ENCODE data around the gene FAM114A1.

- TF ChIP-seq KLF9 (tag by site-specific recombination; IDR thresholded peaks at IDR 0.05; ENCODE audit: low read depth), result no peak
- TF ChIP-seq PRDM6 (tag by site-specific recombination; IDR thresholded peaks at IDR 0.05), result no peak
- no peak for TF ChIP-seq ZNF274 (IDR thresholded peaks at IDR 0.05; ENCODE audit: low read length)
- no peak for TF ChIP-seq ZNF274 (tag by site-specific recombination; IDR thresholded peaks at IDR 0.05; ENCODE audit: borderline replicate concordance)
- no peak for TF ChIP-seq SP2 (tag by site-specific recombination; IDR thresholded peaks at IDR 0.05)
- TF ChIP-seq ZNF596 (tag by site-specific recombination; IDR thresholded peaks at IDR 0.05), result no peak
- TF ChIP-seq ZNF138 (tag by site-specific recombination; IDR thresholded peaks at IDR 0.05; ENCODE audit: borderline replicate concordance), result no peak
- TF ChIP-seq, protein P1, sequence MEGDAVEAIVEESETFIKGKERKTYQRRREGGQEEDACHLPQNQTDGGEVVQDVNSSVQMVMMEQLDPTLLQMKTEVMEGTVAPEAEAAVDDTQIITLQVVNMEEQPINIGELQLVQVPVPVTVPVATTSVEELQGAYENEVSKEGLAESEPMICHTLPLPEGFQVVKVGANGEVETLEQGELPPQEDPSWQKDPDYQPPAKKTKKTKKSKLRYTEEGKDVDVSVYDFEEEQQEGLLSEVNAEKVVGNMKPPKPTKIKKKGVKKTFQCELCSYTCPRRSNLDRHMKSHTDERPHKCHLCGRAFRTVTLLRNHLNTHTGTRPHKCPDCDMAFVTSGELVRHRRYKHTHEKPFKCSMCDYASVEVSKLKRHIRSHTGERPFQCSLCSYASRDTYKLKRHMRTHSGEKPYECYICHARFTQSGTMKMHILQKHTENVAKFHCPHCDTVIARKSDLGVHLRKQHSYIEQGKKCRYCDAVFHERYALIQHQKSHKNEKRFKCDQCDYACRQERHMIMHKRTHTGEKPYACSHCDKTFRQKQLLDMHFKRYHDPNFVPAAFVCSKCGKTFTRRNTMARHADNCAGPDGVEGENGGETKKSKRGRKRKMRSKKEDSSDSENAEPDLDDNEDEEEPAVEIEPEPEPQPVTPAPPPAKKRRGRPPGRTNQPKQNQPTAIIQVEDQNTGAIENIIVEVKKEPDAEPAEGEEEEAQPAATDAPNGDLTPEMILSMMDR (tag by site-specific recombination; IDR thresholded peaks at IDR 0.05), result no peak
- no peak for TF ChIP-seq ZFP41 (tag by site-specific recombination; IDR thresholded peaks at IDR 0.05; ENCODE audit: borderline replicate concordance)
- no peak for TF ChIP-seq ZNF585B (tag by site-specific recombination; IDR thresholded peaks at IDR 0.05)
- TF ChIP-seq, protein P2, sequence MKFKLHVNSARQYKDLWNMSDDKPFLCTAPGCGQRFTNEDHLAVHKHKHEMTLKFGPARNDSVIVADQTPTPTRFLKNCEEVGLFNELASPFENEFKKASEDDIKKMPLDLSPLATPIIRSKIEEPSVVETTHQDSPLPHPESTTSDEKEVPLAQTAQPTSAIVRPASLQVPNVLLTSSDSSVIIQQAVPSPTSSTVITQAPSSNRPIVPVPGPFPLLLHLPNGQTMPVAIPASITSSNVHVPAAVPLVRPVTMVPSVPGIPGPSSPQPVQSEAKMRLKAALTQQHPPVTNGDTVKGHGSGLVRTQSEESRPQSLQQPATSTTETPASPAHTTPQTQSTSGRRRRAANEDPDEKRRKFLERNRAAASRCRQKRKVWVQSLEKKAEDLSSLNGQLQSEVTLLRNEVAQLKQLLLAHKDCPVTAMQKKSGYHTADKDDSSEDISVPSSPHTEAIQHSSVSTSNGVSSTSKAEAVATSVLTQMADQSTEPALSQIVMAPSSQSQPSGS (tag by site-specific recombination; IDR thresholded peaks at IDR 0.05; ENCODE audit: low read depth), result no peak
- no peak for TF ChIP-seq YY1 (tag by site-specific recombination; IDR thresholded peaks at IDR 0.05)
- TF ChIP-seq ZNF571 (tag by site-specific recombination; IDR thresholded peaks at IDR 0.05), result no peak
- TF ChIP-seq ZNF169 (tag by site-specific recombination; IDR thresholded peaks at IDR 0.05), result no peak
These were observed 117.9 kb downstream of the FAM114A1 start for GRCh38 chr4:38985410-38986100.

Data from HEK293 (cell line).